Jurkat, Clone E6-1 (cell line): ENCODE results near the gene PPA1.
"Not testable (repeated sequence)": the region's sequence is repeated elsewhere in the genome, so short reads cannot be mapped to it uniquely, and the experiment has no call there.

Source experiments
- DNase-seq: peaks from one replicate; pipeline ENCODE4 v3.0.0-alpha.2; 2011; ENCODE audit warnings: low read depth, low spot score
- H3K4me3 ChIP-seq: 2 replicates; pipeline ENCODE4 v1.5.1; 2011; ENCODE audit warnings: mild to moderate bottlenecking, low read length, control low read depth, moderate library complexity

PPA1 gene

DNA sequence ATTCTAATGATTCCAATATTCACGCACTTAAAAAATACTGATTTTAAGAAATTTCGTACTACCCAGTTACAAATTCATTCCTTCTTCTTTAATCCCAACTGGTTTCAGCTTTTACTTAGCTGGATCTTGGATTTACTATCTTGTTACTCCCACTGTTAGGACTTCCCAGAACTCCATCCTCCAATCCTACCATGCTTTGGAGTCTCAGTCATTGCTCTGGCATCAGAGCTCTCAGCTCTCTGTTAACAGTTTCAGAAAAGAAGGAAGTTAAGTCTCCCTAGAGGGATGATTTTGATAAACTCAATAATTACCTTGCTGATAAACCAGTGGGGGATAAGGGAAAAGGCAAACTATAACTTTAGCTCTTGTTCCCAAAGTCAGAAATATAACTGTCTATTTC is 9.5 kb downstream of the PPA1 start:
- DNase-seq, result no peak

DNA sequence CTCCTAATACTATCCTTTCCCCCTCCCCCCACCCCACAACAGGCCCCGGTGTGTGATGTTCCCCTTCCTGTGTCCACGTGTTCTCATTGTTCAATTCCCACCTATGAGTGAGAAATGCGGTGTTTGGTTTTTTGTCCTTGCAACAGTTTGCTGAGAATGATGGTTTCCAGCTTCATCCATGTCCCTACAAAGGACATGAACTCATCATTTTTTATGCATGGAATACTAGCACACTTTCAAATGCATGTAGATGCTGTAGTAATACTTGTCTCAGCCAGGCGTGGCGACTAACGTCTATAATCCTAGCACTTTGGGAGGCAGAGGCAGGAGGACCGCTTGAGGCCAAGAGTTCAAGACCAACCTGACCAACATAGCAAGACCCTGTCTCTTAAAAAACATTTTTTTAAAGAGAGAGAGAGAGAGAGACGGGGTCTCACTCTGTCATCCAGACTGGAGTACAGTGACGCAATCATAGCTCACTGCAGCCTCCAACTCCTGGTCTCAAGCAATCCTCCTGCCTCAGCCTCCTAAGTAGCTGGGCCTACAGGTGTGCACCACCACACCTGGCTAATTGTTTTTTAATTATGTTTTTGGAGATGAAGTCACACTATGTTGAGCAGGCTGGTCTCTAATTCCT is 10.3 kb downstream of the PPA1 start:
- H3K4me3 ChIP-seq, result not testable (repeated sequence)

More for the DNA sequence above, 9.5 kb downstream of the PPA1 start:
- no peak overlapping the region for H3K4me3 ChIP-seq

DNA sequence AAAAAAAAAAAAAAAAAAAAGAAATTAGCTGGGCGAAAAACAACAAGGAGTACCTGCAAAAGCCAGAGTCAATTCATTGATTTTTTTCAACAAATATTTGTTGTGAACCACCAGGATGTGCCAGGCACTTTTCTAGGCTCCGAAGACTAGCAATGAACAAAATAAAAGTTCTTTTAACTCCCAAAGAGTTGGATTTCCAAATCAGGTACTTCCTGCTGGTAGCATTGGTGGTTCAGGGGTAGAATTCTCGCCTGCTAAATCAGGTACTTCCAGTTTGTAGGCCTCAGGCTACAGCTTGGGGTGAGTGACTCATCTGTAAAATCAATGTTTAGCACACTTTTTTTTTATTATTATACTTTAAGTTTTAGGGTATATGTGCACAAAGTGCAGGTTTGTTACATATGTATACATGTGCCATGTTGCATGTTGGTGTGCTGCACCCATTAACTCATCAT is 10.9 kb downstream of the PPA1 start:
- no peak for DNase-seq

More for the DNA sequence above, 10.3 kb downstream of the PPA1 start:
- DNase-seq, result not testable (repeated sequence)

GRCh38 chr10:70221030-70221429 is 12.2 kb downstream of the PPA1 start:
- no peak for DNase-seq
- no peak overlapping the region for H3K4me3 ChIP-seq

More for the DNA sequence above, 10.9 kb downstream of the PPA1 start:
- no peak overlapping the region for H3K4me3 ChIP-seq

DNA sequence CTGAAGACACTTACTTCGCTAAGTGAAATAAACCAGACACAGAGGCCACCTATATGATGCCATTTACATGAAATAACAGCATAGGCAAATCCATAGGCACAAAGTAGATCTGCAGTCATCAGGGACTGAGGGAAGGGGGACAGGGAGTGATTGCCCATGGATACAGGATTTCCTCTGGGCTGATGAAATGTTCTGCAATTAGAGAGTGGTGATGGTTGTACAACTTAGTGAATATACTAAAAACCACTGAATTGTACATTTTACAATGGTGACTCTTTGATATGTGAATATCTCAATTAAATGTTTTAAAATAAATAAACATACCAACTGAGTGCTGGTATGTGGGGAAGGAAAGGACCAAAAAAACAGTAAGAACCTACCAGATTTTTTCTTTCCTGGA is 20.4 kb downstream of the PPA1 start:
- no peak overlapping the region for H3K4me3 ChIP-seq
- DNase-seq, result no peak

GRCh38 chr10:70212277-70212676 is 21.0 kb downstream of the PPA1 start:
- H3K4me3 ChIP-seq, result no peak overlapping the region
- no peak for DNase-seq

GRCh38 chr10:70206762-70207161 is 26.5 kb downstream of the PPA1 start:
- no peak for DNase-seq

DNA sequence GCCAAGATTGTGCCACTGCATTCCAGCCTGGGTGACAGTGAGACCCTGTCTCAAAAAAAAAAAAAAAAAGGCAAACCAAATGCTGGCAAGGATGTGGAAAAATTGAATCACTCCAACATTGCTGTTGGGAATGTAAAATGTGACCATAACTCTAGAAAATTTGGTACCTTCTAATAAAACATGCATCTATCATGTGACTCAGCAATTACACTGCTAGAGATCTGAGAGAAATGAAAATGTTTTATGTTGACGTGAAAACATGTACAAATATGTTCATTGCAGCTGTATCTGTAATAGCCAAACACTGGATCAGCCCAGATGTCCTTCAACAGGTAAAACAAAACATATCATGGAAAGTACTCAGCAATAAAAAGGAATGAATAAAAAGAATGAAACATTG is 32.1 kb downstream of the PPA1 start:
- H3K4me3 ChIP-seq, result no peak overlapping the region
- no peak for DNase-seq

More at GRCh38 chr10:70206762-70207161, 26.5 kb downstream of the PPA1 start:
- H3K4me3 ChIP-seq, result no peak overlapping the region

GRCh38 chr10:70198696-70199466 is 34.3 kb downstream of the PPA1 start:
- peak; percentile 29 for DNase-seq
- H3K4me3 ChIP-seq, result no peak overlapping the region

DNA sequence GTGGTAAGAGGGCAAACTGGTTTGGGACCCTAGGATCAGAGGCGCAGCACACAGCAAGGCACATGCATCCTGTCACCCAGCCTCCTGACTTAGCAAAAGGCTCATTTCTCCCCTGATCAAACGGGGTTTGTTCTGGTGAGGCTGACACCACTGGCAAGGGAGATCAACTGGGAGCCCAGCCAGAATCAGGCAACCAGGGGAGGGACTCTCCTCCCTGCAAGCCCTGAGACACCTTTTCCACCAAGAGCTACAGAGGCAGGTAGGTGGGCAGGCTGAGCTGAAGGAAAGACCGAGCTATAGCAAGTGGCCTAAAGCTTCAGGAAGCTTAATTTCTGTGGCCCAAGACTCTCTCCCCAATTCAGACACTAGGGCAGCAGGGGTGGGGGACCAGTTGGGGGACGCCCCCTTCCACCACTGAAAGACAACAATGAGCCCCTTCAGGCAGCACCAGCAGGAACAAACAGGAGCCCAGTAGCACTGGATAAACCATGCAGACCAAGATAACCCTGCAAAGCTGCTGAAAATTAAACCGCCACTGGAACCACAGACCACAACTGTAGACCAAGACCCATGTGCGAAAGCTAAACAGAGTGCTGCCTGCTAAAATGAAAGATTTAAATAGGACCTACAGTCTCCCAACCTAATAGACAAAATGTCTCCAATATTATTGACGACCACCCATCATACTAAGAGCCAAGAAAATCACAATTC is 35.8 kb downstream of the PPA1 start:
- peak; percentile 81 for DNase-seq
- H3K4me3 ChIP-seq, result no peak overlapping the region

GRCh38 chr10:70193391-70193844 is 39.8 kb downstream of the PPA1 start:
- no peak for DNase-seq
- H3K4me3 ChIP-seq, result no peak overlapping the region

DNA sequence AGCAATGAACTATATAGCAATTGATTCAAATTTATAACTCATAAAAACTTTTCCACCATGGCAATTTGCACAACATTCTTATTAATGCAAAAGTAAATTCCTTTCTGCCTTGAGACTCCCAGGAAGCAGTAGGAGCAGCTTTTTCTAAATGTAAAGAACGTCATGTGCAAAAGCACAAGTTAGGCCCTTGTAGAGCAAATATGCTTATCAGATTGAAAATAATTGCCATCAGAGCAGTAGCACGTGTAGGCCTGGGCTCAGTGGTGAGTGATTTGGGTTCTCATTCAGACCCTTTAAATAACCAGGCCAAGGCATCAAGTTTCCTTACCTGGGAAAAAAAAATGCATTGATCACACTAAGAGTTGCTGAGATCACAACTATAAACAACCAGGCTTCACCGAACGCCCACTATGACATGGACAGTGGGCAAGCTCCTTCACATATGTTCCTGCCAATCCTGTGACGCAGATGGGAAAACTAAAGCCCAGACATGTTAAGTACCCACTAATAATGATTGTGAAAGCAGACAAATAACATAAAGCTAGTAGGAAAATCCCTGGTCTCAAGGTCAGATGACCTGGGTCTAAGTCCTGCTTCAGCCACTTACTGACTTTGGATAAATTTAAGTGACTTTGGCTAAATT is 40.8 kb downstream of the PPA1 start:
- no peak overlapping the region for H3K4me3 ChIP-seq
- no peak for DNase-seq

DNA sequence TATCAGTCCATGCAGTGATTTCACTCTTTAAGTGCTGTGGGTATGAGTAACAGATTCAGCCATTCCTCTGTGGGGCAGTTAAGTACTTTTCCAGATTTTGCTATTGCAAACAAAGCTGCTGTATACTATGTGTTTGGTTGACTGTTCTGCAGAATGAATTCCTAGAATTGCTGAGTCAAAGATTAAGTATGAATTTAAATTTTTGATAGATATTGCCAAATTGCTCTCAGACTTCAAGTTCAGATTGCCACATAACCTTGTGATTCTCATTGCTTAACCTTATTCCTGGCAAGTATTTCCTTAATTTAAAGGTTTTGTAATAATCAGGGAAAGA is 41.3 kb downstream of the PPA1 start:
- no peak overlapping the region for H3K4me3 ChIP-seq
- DNase-seq, result no peak

GRCh38 chr10:70191161-70191971 is 41.9 kb downstream of the PPA1 start:
- H3K4me3 ChIP-seq, result no peak overlapping the region
- no peak for DNase-seq

- H3K4me3 ChIP-seq, result no peak overlapping the region
- no peak for DNase-seq
Measured at GRCh38 chr10:70190581-70190980, 42.6 kb downstream of the PPA1 start.

DNA sequence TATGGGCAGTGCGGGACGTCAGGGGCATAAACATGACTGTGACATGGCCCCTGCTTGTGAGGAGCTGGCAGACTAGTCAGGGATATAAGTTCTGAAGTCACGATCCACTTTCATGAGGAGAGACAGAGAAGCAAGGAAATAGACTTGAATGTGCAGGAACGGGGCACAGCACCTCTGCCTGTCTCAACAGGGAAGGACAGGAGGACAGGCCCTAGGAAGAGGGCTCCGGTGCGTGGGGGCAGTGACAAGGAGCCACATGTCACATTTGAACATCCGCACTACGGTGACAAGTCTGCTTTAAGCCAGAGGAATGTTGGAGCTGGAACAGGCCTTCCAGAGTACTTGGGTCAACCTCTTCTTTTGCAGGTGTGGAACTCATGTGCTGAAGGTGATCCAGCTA is 43.1 kb downstream of the PPA1 start:
- H3K4me3 ChIP-seq, result no peak overlapping the region
- DNase-seq, result no peak

DNA sequence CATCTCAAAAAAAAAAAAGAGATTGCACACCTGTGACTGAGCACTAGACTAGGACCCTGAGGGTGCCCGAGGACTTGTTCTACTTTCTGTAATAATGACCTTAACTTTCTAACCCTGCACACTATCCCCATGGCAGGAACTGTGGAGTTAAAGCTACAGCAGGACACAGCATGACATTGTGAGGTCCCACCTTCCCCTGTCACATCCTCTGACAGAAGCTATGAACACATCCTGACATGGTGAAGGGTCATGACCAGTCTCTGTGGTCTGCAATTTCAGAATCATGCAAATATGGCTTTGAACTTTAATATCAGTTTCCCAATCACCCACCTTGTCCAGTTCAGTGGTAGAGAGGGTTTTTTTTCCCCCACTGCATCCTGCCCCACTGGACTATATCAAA is 44.5 kb downstream of the PPA1 start:
- no peak overlapping the region for H3K4me3 ChIP-seq
- DNase-seq, result no peak

DNA sequence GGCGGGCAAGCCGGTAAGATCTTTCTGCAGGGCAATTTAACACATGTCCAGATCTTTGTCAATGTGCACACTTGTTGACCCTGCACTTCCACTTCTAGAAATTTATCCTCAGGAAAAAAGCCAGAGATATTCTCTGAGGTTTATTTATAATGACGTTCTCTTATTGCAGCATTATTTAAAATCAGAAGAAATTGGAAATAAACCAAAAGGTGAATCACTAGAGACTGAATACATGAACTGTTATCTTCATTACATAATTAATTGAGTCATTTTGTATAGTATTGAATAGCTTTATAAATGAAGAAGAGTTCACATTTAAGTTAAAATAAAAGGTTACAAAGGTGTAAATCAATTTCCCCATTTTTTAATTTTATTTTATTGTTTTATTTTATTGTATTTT is 46.7 kb downstream of the PPA1 start:
- no peak for DNase-seq
- H3K4me3 ChIP-seq, result no peak overlapping the region

DNA sequence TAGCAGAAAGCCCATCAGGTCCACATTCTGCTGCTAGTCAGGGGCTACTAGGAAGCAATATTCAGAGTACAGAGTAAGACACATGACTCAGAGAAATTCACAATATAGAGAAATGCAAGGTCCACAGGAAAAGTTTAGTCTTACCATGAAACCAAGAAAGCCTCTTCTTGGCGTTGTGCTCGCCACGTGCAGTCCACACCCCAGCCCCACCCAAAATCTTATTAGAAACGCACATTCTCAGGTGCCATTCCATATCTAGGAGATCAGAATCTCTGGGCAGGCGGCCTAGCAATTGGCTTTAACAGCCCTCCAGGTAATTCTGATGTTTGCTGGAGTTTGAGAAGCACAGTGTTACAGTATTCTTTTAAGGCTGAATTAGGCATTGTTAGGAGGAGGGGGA is 47.1 kb downstream of the PPA1 start:
- H3K4me3 ChIP-seq, result no peak overlapping the region
- DNase-seq, result no peak
